Progenitor cell of endocrine pancreas (in vitro differentiated cells): Measurements from ENCODE around the gene SLAIN1. TPM values are rescaled to one million over a fixed set of nuclear protein-coding genes. Genes with fewer than 3 reads are reported as not detected.

Source experiments
- DNase-seq: peaks from one replicate; pipeline ENCODE4 v3.0.0; 2021; ENCODE audit warnings: low spot score; ENCODE audit not compliant: unreplicated experiment
- H3K27ac Mint-ChIP-seq: 2 replicates; pipeline ENCODE4 v1.8.0; 2021; ENCODE audit warnings: mild to moderate bottlenecking, moderate library complexity, mixed read lengths
- H3K27me3 Mint-ChIP-seq: 2 replicates; pipeline ENCODE4 v1.8.0; 2021; ENCODE audit warnings: mixed read lengths
- H3K36me3 Mint-ChIP-seq: 2 replicates; pipeline ENCODE4 v1.8.0; 2022; ENCODE audit warnings: mixed read lengths; ENCODE audit not compliant: insufficient read depth
- H3K4me1 Mint-ChIP-seq: 2 replicates; pipeline ENCODE4 v1.8.0; 2021; ENCODE audit warnings: low read depth, mixed read lengths
- H3K4me3 Mint-ChIP-seq: 2 replicates; pipeline ENCODE4 v1.8.0; 2021; ENCODE audit warnings: low read depth, mild to moderate bottlenecking, moderate library complexity, mixed read lengths
- H3K9me3 Mint-ChIP-seq: 2 replicates; pipeline ENCODE4 v1.8.0; 2021; ENCODE audit warnings: low read depth, mixed read lengths
- CTCF ChIP-seq: fragments of 200-600 bp; sonication (generic); IDR thresholded peaks from one replicate; pipeline ENCODE4 v1.5.0; 2021; ENCODE audit warnings: antibody characterized with exemption, mild to moderate bottlenecking; ENCODE audit not compliant: unreplicated experiment
- total RNA-seq: library from RNA; stranded (reverse); gene quantifications from 2 replicates; pipeline ENCODE4 v1.2.1, GENCODE V29; 2021

Gene SLAIN1
- total RNA-seq, 1 donor from 2014 or later: 46.3 TPM

- no peak for TF ChIP-seq CTCF
- H3K4me3 Mint-ChIP-seq: no peak overlapping the region
- H3K27me3 Mint-ChIP-seq: no peaks in the 10 kb centered on the region
- H3K36me3 Mint-ChIP-seq: peaks cover 15% of the 10 kb centered on the region
- no peaks in the 10 kb centered on the region for H3K4me1 Mint-ChIP-seq
- DNase-seq: no peak
- H3K9me3 Mint-ChIP-seq: peaks cover 7% of the 10 kb centered on the region
- no peak overlapping the region for H3K27ac Mint-ChIP-seq
Measured at GRCh38 chr13:77716692-77717091, 19.2 kb downstream of the SLAIN1 start.

- H3K36me3 Mint-ChIP-seq: peaks cover 15% of the 10 kb centered on the region
- no peak for TF ChIP-seq CTCF
- H3K4me3 Mint-ChIP-seq: no peak overlapping the region
- no peaks in the 10 kb centered on the region for H3K27me3 Mint-ChIP-seq
- no peak overlapping the region for H3K27ac Mint-ChIP-seq
- no peaks in the 10 kb centered on the region for H3K9me3 Mint-ChIP-seq
- no peak for DNase-seq
- no peaks in the 10 kb centered on the region for H3K4me1 Mint-ChIP-seq
Measured at GRCh38 chr13:77717508-77717907, 20.0 kb downstream of the SLAIN1 start.

GRCh38 chr13:77719128-77719527 is 21.6 kb downstream of the SLAIN1 start:
- peaks cover 1% of the 10 kb centered on the region for H3K4me1 Mint-ChIP-seq
- H3K27me3 Mint-ChIP-seq: no peaks in the 10 kb centered on the region
- no peak overlapping the region for H3K4me3 Mint-ChIP-seq
- DNase-seq: no peak
- no peak overlapping the region for H3K27ac Mint-ChIP-seq
- H3K36me3 Mint-ChIP-seq: peaks cover 28% of the 10 kb centered on the region
- no peaks in the 10 kb centered on the region for H3K9me3 Mint-ChIP-seq
- TF ChIP-seq CTCF: no peak

- H3K36me3 Mint-ChIP-seq: peaks cover 31% of the 10 kb centered on the region
- no peak overlapping the region for H3K27ac Mint-ChIP-seq
- no peaks in the 10 kb centered on the region for H3K27me3 Mint-ChIP-seq
- no peak for DNase-seq
- TF ChIP-seq CTCF: no peak
- H3K4me1 Mint-ChIP-seq: peaks cover 14% of the 10 kb centered on the region
- H3K9me3 Mint-ChIP-seq: no peaks in the 10 kb centered on the region
- H3K4me3 Mint-ChIP-seq: no peak overlapping the region
Measured at GRCh38 chr13:77720988-77721387, 23.5 kb downstream of the SLAIN1 start.

- Mint-ChIP-seq H3K27ac (no peak overlapping the region), H3K27me3 (no peaks in the 10 kb centered on the region), H3K36me3 (peaks cover 37% of the 10 kb centered on the region), H3K4me3 (no peak overlapping the region), H3K4me1 (peaks cover 19% of the 10 kb centered on the region), H3K9me3 (no peaks in the 10 kb centered on the region)
- TF ChIP-seq CTCF: no peak
- no peak for DNase-seq
Measured at GRCh38 chr13:77724092-77724491, 26.6 kb downstream of the SLAIN1 start.

GRCh38 chr13:77725071-77725470 is 27.6 kb downstream of the SLAIN1 start:
- no peak overlapping the region for H3K4me3 Mint-ChIP-seq
- H3K9me3 Mint-ChIP-seq: no peaks in the 10 kb centered on the region
- H3K4me1 Mint-ChIP-seq: peaks cover 23% of the 10 kb centered on the region
- no peak for TF ChIP-seq CTCF
- H3K27ac Mint-ChIP-seq: no peak overlapping the region
- H3K27me3 Mint-ChIP-seq: no peaks in the 10 kb centered on the region
- peaks cover 45% of the 10 kb centered on the region for H3K36me3 Mint-ChIP-seq
- DNase-seq: no peak
